ENCODE results near the gene PODXL. TPM values are rescaled to one million over a fixed set of nuclear protein-coding genes. Genes with fewer than 3 reads are reported as not detected.

Gene PODXL
- polyA plus RNA-seq, 1 donor from 2014 or later: 4.5 TPM

GRCh38 chr7:131518626-131519025, 37.8 kb downstream of the PODXL start:
- TF ChIP-seq POLR2AphosphoS5 (IDR thresholded peaks at IDR 0.05): no peak
- TF ChIP-seq MXI1 (conservative IDR thresholded peaks at IDR 0.05; ENCODE audit: poor library complexity, severe bottlenecking): no peak
- no peak for TF ChIP-seq EZH2 (IDR thresholded peaks at IDR 0.05; ENCODE audit: borderline replicate concordance, insufficient read depth, low read length, poor library complexity, severe bottlenecking)
- no peak for TF ChIP-seq REST (IDR thresholded peaks at IDR 0.05; ENCODE audit: borderline replicate concordance)
- TF ChIP-seq EP300 (conservative IDR thresholded peaks at IDR 0.05; ENCODE audit: poor library complexity, severe bottlenecking): no peak
- TF ChIP-seq RAD21 (conservative IDR thresholded peaks at IDR 0.05): no peak
- TF ChIP-seq TAF1 (IDR thresholded peaks at IDR 0.05; ENCODE audit: low read depth): no peak
- TF ChIP-seq SMC3 (conservative IDR thresholded peaks at IDR 0.05; ENCODE audit: poor library complexity): no peak
- TF ChIP-seq CTCF (IDR thresholded peaks at IDR 0.05; ENCODE audit: poor library complexity, severe bottlenecking): no peak
- H3K79me2 ChIP-seq (replicated peaks; ENCODE audit: insufficient read depth, low read length): no peaks in the 10 kb centered on the region
- no peak overlapping the region for H2AFZ ChIP-seq (ENCODE audit: low read depth, low read length)
- H3K4me3 ChIP-seq (ENCODE audit: low read length): no peak overlapping the region
- H3K4me2 ChIP-seq (ENCODE audit: low read length): no peak overlapping the region
- H4K20me1 ChIP-seq (ENCODE audit: insufficient read depth): no peaks in the 10 kb centered on the region
- H3K27me3 ChIP-seq (ENCODE audit: insufficient read depth, low read depth, low read length): no peaks in the 10 kb centered on the region
- H3K27ac ChIP-seq (ENCODE audit: low read length): no peak overlapping the region
- H3K36me3 ChIP-seq (ENCODE audit: insufficient read depth, low read length): no peaks in the 10 kb centered on the region
- H3K9me3 ChIP-seq (ENCODE audit: low read length): no peaks in the 10 kb centered on the region
- no peak overlapping the region for H3K9ac ChIP-seq (ENCODE audit: low read length)
- H3F3A ChIP-seq (ENCODE audit: insufficient read depth, low read length, poor library complexity, severe bottlenecking): no peaks in the 10 kb centered on the region
- no peaks in the 10 kb centered on the region for H3K9me2 ChIP-seq (ENCODE audit: insufficient read depth, low read length)

- Histone ChIP-seq H3K9me3 (ENCODE audit: low read length) (no peaks in the 10 kb centered on the region), H4K20me1 (ENCODE audit: insufficient read depth) (no peaks in the 10 kb centered on the region)
These were observed 39.1 kb downstream of the PODXL start for GRCh38 chr7:131517218-131517923.

More at GRCh38 chr7:131517218-131517923, 39.1 kb downstream of the PODXL start:
- H3F3A ChIP-seq (ENCODE audit: insufficient read depth, low read length, poor library complexity, severe bottlenecking): no peaks in the 10 kb centered on the region
- H3K27ac ChIP-seq (ENCODE audit: low read length): no peak overlapping the region
- H3K36me3 ChIP-seq (ENCODE audit: insufficient read depth, low read length): no peaks in the 10 kb centered on the region
- H3K9me2 ChIP-seq (ENCODE audit: insufficient read depth, low read length): no peaks in the 10 kb centered on the region
- no peak overlapping the region for H3K4me2 ChIP-seq (ENCODE audit: low read length)
- H3K9ac ChIP-seq (ENCODE audit: low read length): no peak overlapping the region
- no peak overlapping the region for H2AFZ ChIP-seq (ENCODE audit: low read depth, low read length)
- H3K4me3 ChIP-seq (ENCODE audit: low read length): no peak overlapping the region
- H3K79me2 ChIP-seq (replicated peaks; ENCODE audit: insufficient read depth, low read length): no peaks in the 10 kb centered on the region
- no peaks in the 10 kb centered on the region for H3K27me3 ChIP-seq (ENCODE audit: insufficient read depth, low read depth, low read length)
- TF ChIP-seq MXI1 (conservative IDR thresholded peaks at IDR 0.05; ENCODE audit: poor library complexity, severe bottlenecking) (no peak), TAF1 (IDR thresholded peaks at IDR 0.05; ENCODE audit: low read depth) (no peak), POLR2AphosphoS5 (IDR thresholded peaks at IDR 0.05) (no peak), EZH2 (IDR thresholded peaks at IDR 0.05; ENCODE audit: borderline replicate concordance, insufficient read depth, low read length, poor library complexity, severe bottlenecking) (no peak), RAD21 (conservative IDR thresholded peaks at IDR 0.05) (no peak), EP300 (conservative IDR thresholded peaks at IDR 0.05; ENCODE audit: poor library complexity, severe bottlenecking) (no peak), CTCF (IDR thresholded peaks at IDR 0.05; ENCODE audit: poor library complexity, severe bottlenecking) (no peak), REST (IDR thresholded peaks at IDR 0.05; ENCODE audit: borderline replicate concordance) (no peak), SMC3 (conservative IDR thresholded peaks at IDR 0.05; ENCODE audit: poor library complexity) (no peak)

All from neural cell (in vitro differentiated cells).